GM23248 (cell line): ENCODE measurements around the gene HSPB7. TPM values are rescaled to one million over a fixed set of nuclear protein-coding genes. Genes with fewer than 3 reads are reported as not detected.
A peak's percentile ranks its signal among the peaks of the same experiment; 100 is the strongest.

ENCODE experiments used
- DNase-seq: peaks from one replicate; pipeline ENCODE4 v3.0.0-alpha.2; 2015
- H2AFZ ChIP-seq: fragments of 200-600 bp; sonication (generic); 2 replicates; pipeline ENCODE4 v1.6.1; 2016; ENCODE audit warnings: antibody characterized with exemption
- H3F3A ChIP-seq: fragments of 200-600 bp; sonication (generic); 2 replicates; pipeline ENCODE4 v1.6.1; 2016; ENCODE audit warnings: mild to moderate bottlenecking, antibody characterized with exemption, mixed run types; ENCODE audit not compliant: insufficient read depth
- H3K27ac ChIP-seq: fragments of 200-600 bp; sonication (generic); 2 replicates; pipeline ENCODE4 v1.5.1; 2016; ENCODE audit warnings: mild to moderate bottlenecking
- H3K27me3 ChIP-seq: fragments of 200-600 bp; sonication (generic); replicated peaks from 2 replicates; pipeline ENCODE4 v1.6.1; 2016; ENCODE audit warnings: mild to moderate bottlenecking; ENCODE audit not compliant: insufficient read depth
- H3K36me3 ChIP-seq: fragments of 200-600 bp; sonication (generic); 2 replicates; pipeline ENCODE4 v1.6.1; 2016; ENCODE audit warnings: low read depth, mild to moderate bottlenecking
- H3K4me1 ChIP-seq: fragments of 200-600 bp; sonication (generic); 2 replicates; pipeline ENCODE4 v1.6.1; 2016; ENCODE audit warnings: mild to moderate bottlenecking; ENCODE audit not compliant: insufficient read depth
- H3K4me2 ChIP-seq: fragments of 200-600 bp; sonication (generic); one replicate; pipeline ENCODE4 v1.6.1; 2016; ENCODE audit warnings: mild to moderate bottlenecking; ENCODE audit not compliant: unreplicated experiment
- H3K4me3 ChIP-seq: fragments of 200-600 bp; sonication (generic); 2 replicates; pipeline ENCODE4 v1.5.1; 2016; ENCODE audit warnings: mild to moderate bottlenecking
- H3K79me2 ChIP-seq: fragments of 200-600 bp; sonication (generic); 2 replicates; pipeline ENCODE4 v1.6.1; 2016; ENCODE audit warnings: mild to moderate bottlenecking; ENCODE audit not compliant: insufficient read depth
- H3K9ac ChIP-seq: fragments of 200-600 bp; sonication (generic); 2 replicates; pipeline ENCODE4 v1.6.1; 2016; ENCODE audit warnings: mild to moderate bottlenecking
- H3K9me2 ChIP-seq: fragments of 200-600 bp; sonication (generic); 2 replicates; pipeline ENCODE4 v1.6.1; 2016; ENCODE audit warnings: mixed run types, mild to moderate bottlenecking, moderate library complexity; ENCODE audit not compliant: insufficient read depth
- H3K9me3 ChIP-seq: fragments of 200-600 bp; sonication (generic); one replicate; pipeline ENCODE4 v1.6.1; 2017; ENCODE audit warnings: low read depth
- H4K20me1 ChIP-seq: fragments of 200-600 bp; sonication (generic); 2 replicates; pipeline ENCODE4 v1.6.0; 2016; ENCODE audit not compliant: insufficient read depth
- EZH2 ChIP-seq: fragments of 200-600 bp; sonication (generic); IDR thresholded peaks from 2 replicates; pipeline ENCODE4 v1.6.1; 2018; ENCODE audit warnings: antibody characterized with exemption, mild to moderate bottlenecking; ENCODE audit not compliant: insufficient read depth, poor library complexity, severe bottlenecking
- EZH2phosphoT487 ChIP-seq: fragments of 200-600 bp; sonication (generic); IDR thresholded peaks from 2 replicates; pipeline ENCODE4 v1.6.1; 2018; ENCODE audit warnings: antibody characterized with exemption, moderate library complexity, mild to moderate bottlenecking, low read depth; ENCODE audit not compliant: insufficient read depth
- WGBS, 2 experiments: methylation state at CpG; one replicate each; pipeline ENCODE4 v1.1.6; 2015 to 2017; ENCODE audit warnings: low lambda C conversion rate in 2 of 2, low coverage in 1 of 2; ENCODE audit errors: missing lambda C conversion rate in 2 of 2; 5-methylcytosine and 5-hydroxymethylcytosine counted together
- in situ Hi-C: fragments of 300-500 bp; cut with MboI; formaldehyde crosslinking; loops from 2 replicates; pipeline ENCODE4 v1.15.0; 2020
- polyA plus RNA-seq: library from polyadenylated mRNA; unstranded; fragments of >200 nt; fragmentation: Nextera tagmentation; extraction: Ambion mirVana; gene quantifications from 2 replicates; pipeline ENCODE4 v1.2.1, GENCODE V29; 2016
- total RNA-seq: library from RNA; depleted of rRNA; stranded (reverse); fragments of >200 nt; shearing (Covaris generic); gene quantifications from 2 replicates; pipeline ENCODE4 v1.2.3, GENCODE V29; 2014; rRNA removed

The HSPB7 gene
- total RNA-seq (22.9 and 35.7 TPM in 2 replicates), polyA plus RNA-seq (111 and 113 TPM in 2 replicates)

DNA sequence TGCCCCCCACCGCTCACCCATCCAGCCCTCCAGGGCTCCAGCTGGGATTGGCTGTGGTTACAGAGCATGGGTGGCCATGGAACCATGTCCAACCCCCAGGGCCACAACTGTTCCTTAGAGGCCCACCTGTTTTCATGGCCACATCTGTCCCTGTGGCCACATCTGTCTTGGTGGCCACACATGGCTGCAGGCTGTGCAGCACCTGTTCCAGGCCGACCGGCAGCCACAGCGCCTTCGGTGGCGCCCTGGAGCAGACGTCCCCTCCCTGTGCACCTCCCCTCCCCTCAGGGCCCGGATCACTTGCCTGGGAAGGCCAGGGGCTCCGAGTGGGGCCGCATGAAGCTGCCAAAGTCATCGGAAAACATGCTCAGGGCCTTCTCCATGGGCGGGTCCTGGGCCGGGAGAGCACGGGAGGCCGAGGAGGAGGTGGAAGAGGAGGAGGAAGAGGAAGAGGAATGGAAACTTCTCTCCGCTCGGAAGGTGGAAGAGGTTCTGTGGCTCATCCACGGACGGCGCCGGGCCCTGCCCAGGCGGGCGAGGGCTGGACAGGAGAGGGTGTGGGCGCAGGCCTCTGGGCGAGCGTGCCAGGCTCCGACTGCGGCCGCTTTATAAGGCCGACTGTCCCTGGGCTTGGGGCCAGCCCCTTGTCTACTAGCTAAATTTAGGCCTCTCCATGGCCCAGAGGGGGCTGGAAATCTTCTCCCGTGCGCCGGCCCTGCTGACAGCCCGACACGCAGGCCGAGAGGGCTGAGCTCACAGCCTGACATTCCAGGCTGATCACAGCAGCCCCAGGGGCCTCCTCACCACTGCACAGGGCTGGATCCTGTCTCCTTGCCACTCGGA lies at the start of gene HSPB7:
Gene HSPB7, minus strand, starts transcription at position 583 of the 843 bp plus-strand sequence. Its CDS starts 80 bp downstream, at position 503.
- H3K9me2 ChIP-seq: no peaks in the 10 kb centered on the region

DNA sequence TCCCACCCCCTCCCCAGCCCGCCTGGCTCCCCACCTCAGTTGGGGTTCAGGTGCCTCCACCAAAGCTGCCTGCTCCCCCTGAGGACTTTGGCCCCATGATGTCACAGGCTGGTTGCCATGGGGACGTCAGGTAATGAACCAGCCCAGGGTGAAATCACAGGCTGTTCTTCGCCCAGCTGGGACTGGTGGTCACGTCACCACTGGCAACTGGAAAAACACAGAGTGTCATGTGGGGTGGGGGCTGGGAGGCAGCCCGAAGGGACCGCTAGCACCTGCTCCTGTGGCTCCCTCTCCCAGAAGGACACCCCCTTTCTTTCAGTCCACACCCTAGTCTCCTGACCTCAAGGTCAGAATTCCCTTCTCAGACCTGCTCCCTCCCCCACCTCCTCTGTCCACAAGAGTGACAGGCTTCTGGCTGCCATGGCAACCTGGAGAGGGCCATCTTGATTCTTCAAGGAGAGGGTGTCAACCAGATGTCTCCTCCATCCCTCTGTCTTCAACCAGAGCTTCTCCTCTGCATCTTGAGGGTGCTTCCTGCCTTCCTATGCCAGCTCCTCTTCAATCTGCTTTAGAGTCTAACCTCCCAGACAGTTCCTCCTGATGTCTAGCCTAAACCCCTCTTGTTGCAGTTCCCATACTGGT lies 49.4 kb upstream of the HSPB7 start:
- TF ChIP-seq EZH2phosphoT487 (no peak), EZH2 (no peak)
- Histone ChIP-seq H2AFZ (no peak overlapping the region), H3F3A (no peaks in the 10 kb centered on the region), H3K79me2 (no peaks in the 10 kb centered on the region), H3K9ac (no peak overlapping the region), H3K9me2 (no peaks in the 10 kb centered on the region), H3K9me3 (no peaks in the 10 kb centered on the region), H3K27me3 (peaks cover 7% of the 10 kb centered on the region; the same call in 1 of the 2 replicates), H3K4me3 (no peak overlapping the region), H3K4me2 (no peak overlapping the region), H4K20me1 (no peaks in the 10 kb centered on the region), H3K4me1 (no peaks in the 10 kb centered on the region), H3K27ac (no peak overlapping the region), H3K36me3 (no peaks in the 10 kb centered on the region)
- 57 to 66% methylated on average over 6 of the region's 6 CpGs for WGBS, 2 experiments
- in situ Hi-C loops: no loop called here
- no peak for DNase-seq

More for the DNA sequence above, at the start of gene HSPB7:
- TF ChIP-seq EZH2 (no peak), EZH2phosphoT487 (no peak)
- Histone ChIP-seq H2AFZ (peak within 1 kb of the TSS; percentile 83), H3K9ac (peak within 1 kb of the TSS; percentile 79), H3K36me3 (no peaks in the 10 kb centered on the region), H3K4me1 (peaks cover 55% of the 10 kb centered on the region), H3K4me3 (peak within 1 kb of the TSS; percentile 52), H3K9me3 (no peaks in the 10 kb centered on the region), H3K27ac (peak within 1 kb of the TSS; percentile 82), H4K20me1 (no peaks in the 10 kb centered on the region), H3K4me2 (peak within 1 kb of the TSS; percentile 64), H3F3A (peaks cover 12% of the 10 kb centered on the region), H3K79me2 (no peaks in the 10 kb centered on the region), H3K27me3 (no peaks in the 10 kb centered on the region)
- DNase-seq: peak; percentile 93
- in situ Hi-C loops: no loop called here
- WGBS, 2 experiments: 7 to 8% methylated on average over 35 to 37 of the region's 37 CpGs

GRCh38 chr1:16066245-16066644 lies 48.4 kb upstream of the HSPB7 start:
- no peaks in the 10 kb centered on the region for H3F3A ChIP-seq
- H3K27me3 ChIP-seq: peaks cover 7% of the 10 kb centered on the region; the same call in 1 of the 2 replicates
- no peak overlapping the region for H3K4me2 ChIP-seq
- H3K4me1 ChIP-seq: no peaks in the 10 kb centered on the region
- H3K9me3 ChIP-seq: no peaks in the 10 kb centered on the region
- no peaks in the 10 kb centered on the region for H4K20me1 ChIP-seq
- H3K9ac ChIP-seq: no peak overlapping the region
- in situ Hi-C loops: no loop called here
- WGBS, 2 experiments: 65 to 73% methylated on average over 4 of the region's 4 CpGs
- no peaks in the 10 kb centered on the region for H3K36me3 ChIP-seq
- H3K9me2 ChIP-seq: no peaks in the 10 kb centered on the region
- H3K27ac ChIP-seq: no peak overlapping the region
- DNase-seq: no peak
- no peak overlapping the region for H3K4me3 ChIP-seq
- no peak overlapping the region for H2AFZ ChIP-seq
- TF ChIP-seq EZH2phosphoT487 (no peak), EZH2 (no peak)
- H3K79me2 ChIP-seq: no peaks in the 10 kb centered on the region

DNA sequence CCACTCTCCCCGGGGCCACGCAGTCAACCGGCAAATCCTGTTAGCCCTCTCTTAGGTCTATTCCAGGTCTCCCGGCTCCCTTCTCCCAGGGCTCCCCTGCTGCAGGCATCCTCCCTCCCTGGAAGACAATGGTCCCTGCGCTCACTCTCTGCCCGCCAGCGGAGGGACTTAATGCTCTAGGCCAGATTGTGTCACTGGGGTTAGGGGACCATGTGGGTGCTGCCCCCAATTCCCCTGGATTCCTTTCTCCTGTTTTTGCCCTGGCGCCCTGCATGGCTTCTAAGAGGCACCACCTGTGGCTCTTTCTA lies 47.4 kb upstream of the HSPB7 start:
- Histone ChIP-seq H3K4me1 (no peaks in the 10 kb centered on the region), H3K79me2 (no peaks in the 10 kb centered on the region), H3F3A (no peaks in the 10 kb centered on the region), H3K36me3 (no peaks in the 10 kb centered on the region), H3K4me2 (no peak overlapping the region), H2AFZ (no peak overlapping the region), H3K9me2 (no peaks in the 10 kb centered on the region), H3K9me3 (no peaks in the 10 kb centered on the region), H3K4me3 (no peak overlapping the region), H3K27ac (no peak overlapping the region), H3K9ac (no peak overlapping the region), H4K20me1 (no peaks in the 10 kb centered on the region), H3K27me3 (peaks cover 7% of the 10 kb centered on the region; the same call in 1 of the 2 replicates)
- in situ Hi-C loops: no loop called here
- TF ChIP-seq EZH2: no peak
- TF ChIP-seq EZH2phosphoT487: no peak
- WGBS, 2 experiments: 72 to 73% methylated on average over 8 of the region's 8 CpGs
- no peak for DNase-seq
